SW 1271 (cell line): ENCODE results near the gene OR7D4.
"Not testable (repeated sequence)": the region's sequence is repeated elsewhere in the genome, so short reads cannot be mapped to it uniquely, and the experiment has no call there.

Source experiments
- DNase-seq, 2 experiments: peaks; one replicate each; lab custom pipeline; 2025; lab: John Stamatoyannopoulos, UW

The OR7D4 gene

DNA sequence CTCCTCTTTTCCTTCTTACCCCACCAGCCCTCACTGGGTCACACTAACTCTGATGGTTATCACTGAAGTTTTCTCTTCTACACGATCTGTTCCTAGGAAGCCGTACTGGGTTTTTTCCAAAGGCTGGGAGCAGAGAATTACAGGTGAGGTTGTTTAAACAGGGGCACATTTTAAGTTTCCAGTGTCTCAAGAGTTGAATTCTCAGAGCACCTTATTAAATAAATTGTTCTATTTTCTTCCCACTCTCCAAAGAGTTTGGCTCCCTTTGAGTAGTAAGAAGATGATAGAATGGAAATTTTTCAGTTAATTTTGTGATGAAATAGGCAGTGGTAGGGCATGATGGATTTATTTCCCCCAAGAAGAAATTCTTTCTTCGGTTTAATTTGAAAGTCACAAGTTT lies at the start of gene OR7D4:
Gene OR7D4 (minus strand): TSS at position 101 of the 400 bp plus-strand sequence. CDS start 4,752 bp downstream, outside the sequence.
- no peak for DNase-seq

DNA sequence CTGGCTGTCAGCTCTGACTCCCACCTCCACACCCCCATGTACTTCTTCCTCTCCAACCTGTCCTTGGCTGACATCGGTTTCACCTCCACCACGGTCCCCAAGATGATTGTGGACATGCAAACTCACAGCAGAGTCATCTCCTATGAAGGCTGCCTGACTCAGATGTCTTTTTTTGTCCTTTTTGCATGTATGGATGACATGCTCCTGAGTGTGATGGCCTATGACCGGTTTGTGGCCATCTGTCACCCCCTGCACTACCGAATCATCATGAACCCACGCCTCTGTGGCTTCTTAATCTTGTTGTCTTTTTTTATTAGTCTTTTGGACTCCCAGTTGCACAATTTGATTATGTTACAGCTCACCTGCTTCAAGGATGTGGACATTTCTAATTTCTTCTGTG lies 31.8 kb upstream of the OR7D4 start:
- DNase-seq: no peak

DNA sequence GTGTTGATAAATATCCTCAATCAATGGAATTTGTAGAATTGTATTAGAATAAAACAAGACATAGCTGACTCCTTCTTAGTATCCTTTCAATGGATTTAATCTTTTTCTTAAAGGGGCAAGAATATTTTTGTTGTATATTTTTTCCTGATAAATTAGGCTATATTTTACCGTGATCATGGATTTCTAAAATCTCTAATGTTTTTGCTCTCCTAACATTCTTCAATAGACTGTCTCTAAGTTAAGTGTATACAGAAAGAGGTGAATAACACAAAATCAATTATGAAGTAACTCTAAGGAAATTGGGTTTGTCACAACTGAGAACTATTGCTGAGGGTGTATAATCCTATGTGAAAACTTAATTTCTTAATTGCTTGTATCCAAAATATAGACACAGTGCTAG lies 31.2 kb upstream of the OR7D4 start, which contains the start of gene OR7E24:
Gene OR7E24 (plus strand): TSS at position 301 of the 400 bp plus-strand sequence. CDS start 114 bp downstream, outside the sequence.
- DNase-seq: no peak

DNA sequence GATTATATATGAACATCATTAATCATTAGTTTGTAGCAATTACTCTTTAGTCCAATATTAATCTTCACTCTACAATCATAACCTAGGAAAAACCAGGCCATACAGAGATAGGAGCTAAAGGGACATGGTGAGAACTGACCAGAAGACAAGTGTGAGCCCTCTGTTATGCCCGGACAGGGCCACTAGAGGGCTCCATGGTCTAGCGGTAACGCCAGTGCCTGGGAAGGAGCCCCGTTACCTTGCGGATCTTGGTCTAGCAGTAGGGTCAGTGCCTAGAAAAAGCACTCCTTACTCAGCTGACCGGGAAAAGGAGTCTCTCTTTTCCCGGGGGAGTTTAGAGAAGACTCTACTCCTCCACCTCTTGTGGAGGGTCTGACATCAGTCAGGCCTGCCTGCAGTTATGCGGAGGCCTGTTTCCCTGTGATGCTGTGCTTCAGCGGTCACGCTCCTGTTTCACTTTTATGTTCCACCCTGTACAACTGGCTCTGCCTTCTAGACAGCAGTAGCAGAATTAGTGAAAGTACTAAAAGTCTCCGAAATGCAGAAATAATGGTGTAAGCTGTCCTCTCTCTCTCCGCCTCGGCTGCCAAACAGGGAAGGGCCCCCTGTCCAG lies 13.8 kb downstream of the OR7D4 start:
- peak in 1 of 2 experiments; percentile 50 for DNase-seq

DNA sequence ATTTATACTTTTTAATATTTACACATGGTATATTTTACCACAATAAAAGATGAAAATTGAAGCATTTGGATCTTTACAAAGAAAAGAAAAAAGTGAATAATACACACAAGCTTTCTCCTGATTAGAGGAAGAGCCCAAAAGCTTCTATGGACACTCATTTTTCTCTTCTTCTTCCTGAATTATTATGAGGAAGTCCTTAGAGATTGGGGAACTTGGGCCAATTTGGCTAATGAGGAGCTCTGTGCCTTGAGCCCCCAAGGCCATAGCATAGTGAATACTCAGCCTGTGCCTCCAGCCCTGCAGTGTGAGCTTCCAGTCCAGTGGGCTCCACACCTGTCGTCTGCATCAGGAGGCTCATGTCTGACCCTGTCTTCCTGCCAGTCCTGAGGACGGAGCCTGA lies 21.3 kb downstream of the OR7D4 start:
- not testable (repeated sequence) for DNase-seq

DNA sequence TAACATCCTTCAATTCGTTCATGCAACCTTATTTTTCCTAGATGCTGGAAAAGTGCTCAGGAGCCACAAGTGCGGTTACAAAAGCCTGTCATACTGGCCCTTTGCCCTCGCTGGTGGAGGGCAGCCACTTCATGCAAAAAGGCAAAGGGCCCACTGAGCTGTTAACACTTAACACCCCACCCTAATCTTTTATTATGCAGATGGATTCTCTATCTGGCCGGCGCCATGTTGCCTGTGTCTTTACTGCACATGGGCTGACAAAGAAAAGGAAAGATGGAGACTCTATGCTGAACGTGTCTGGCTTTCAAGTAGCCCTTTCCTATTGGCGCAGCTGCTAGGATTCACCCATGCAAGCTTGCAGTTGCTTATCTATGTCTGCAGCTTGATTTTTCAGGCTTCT lies 29.9 kb downstream of the OR7D4 start:
- no peak for DNase-seq

- DNase-seq: no peak
Measured at GRCh38 chr19:9187191-9187590, 32.2 kb downstream of the OR7D4 start.

- DNase-seq: no peak
Measured at GRCh38 chr19:9183000-9183399, 36.4 kb downstream of the OR7D4 start.

GRCh38 chr19:9178901-9179300 lies 40.5 kb downstream of the OR7D4 start, which contains the start of gene OR7D2:
OR7D2 (plus strand) TSS chr19:9178979; CDS start chr19:9185782, 6,803 bp downstream.
- DNase-seq: no peak

DNA sequence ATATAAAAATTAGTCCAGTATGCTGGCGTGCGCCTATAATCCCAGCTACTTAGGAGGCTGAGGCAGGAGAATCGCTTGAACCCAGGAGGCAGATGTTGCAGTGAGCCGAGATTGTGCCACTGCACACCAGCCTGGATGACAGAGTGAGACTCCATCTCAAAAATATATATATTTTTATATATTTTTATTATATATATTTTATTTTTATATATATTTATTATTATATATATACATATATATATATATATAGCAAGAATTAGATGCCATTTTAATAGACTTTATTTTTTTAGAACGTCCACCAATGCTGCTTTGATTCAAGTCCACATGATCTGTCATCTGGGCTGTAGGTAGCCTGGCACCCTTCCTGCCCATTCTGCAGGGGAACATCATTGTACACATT lies 44.1 kb downstream of the OR7D4 start:
- DNase-seq: no peak

DNA sequence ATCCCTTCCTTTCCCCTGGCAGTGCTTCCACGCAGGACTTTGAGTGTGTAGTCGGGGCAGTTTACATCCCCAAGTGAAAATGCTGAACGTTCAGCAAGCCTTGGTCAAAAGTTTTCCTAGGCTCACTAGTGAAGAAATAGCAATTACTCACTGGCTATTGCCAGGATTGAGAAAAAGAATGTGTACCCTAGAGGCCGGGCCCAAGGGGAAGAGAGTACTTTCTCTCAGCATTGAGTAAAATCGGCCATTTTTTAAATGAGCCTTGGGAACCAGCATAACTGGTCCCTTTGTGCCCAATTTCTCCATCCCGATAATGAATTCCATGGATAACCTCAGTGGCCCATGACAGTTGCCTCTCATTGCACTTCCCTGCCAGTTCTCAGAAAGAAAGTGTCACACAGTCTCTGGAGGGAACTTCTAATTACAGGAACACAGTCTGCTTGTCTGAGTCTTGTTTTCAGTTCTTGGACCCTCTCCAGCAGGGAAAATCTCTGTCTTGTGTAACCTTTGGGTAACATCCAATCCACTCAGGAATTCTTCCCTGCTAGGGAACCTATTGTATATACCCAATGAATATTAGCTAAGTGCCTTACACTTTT lies 47.9 kb downstream of the OR7D4 start:
- DNase-seq: no peak

DNA sequence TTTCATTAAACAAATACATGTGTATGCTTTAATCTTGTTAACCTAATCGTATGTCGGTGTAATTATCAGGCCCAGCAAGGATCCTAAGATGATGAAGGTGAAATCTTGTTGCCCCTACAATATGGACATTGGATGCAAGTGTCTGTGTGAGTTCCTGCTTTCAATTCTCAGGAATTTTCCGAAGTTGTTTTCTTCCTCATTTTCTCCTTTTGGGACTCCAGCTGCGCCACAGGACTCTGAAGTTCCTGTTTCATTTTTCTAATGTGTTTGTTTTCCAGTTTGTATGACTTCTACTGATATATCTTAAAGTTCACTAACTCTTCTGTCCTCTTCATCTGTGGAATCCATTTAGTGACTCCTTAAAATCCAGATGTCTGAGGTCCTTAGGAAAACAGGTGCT lies 52.5 kb downstream of the OR7D4 start:
- no peak for DNase-seq

DNA sequence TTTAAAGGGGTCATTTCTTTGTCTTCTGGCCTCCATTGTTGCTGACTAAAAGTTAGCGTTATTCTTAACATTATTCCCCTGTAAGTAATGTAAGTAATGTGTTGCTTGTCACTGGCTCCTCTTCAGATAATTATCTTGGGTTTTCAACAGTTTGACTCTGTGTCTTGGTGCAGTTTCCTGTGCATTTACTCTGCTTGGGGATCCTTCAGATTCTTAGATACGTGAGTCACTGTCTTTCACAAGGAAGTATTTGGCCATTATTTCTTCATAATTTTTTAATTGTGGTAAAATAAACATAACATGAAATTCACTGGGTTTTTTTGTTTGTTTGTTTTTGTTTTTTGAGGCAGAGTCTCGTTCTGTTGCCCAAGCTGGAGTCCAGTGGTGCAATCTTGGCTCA lies 54.1 kb downstream of the OR7D4 start:
- DNase-seq: no peak

DNA sequence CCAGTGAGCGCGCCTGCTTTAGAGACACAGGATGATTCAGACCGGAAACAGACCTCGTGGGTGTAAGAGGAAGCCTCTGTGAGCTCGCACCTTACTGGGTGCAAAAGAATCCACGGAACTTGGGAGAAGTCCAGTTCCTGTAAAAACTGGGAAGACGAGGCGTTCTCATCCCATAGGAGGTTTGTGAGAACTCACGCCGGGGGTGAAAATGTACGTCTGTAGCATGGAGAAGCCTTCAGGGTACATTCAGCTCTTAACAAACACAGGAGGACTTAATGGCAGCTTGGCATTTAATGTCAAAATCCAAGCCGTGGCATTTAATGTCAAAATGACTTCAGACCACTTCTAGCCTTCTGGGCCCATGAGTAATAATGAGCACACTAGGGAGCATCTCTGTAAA lies 58.0 kb downstream of the OR7D4 start:
- no peak for DNase-seq
